Breast epithelium (tissue), 3 donors: ENCODE results near the gene CTNNBIP1.

Experiments
- POLR2A ChIP-seq: fragments of 450-650 bp; IDR thresholded peaks from one replicate; pipeline ENCODE4 v1.6.1; 2016; ENCODE audit warnings: antibody characterized with exemption, mild to moderate bottlenecking, moderate library complexity
- POLR2AphosphoS5 ChIP-seq, 3 donors: sonication (generic); formaldehyde crosslinking; IDR thresholded peaks; one replicate each; pipeline ENCODE4 v1.6.1; 2017; ENCODE audit warnings: antibody characterized with exemption in 3 of 3
- TF ChIP-seq, protein P1 (sequence below), 3 donors: fragments of 450-650 bp; IDR thresholded peaks; one replicate each; pipeline ENCODE4 v1.5.1; 2016 to 2017; ENCODE audit warnings: antibody characterized with exemption in 3 of 3, mild to moderate bottlenecking in 3 of 3, moderate library complexity in 3 of 3

DNA sequence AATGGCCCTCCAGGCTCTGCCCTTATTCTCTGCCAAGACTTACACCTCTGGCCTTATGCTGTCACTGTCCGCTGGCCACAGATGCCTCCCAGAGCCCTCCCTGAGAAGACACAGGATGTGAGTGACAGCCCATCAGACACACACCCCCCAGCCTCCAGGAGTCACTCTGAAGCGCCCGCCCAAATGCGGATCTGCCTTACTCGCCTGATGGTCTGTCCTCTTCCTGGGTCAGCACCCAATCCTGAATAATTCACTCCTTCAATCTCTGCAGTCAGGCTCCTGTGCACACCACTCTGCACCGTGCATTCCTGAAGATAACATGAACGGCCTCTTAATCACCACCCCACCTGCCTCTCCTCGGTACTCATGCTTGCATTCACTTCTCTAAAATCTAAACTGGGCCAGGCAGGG lies 101.0 kb downstream of the CTNNBIP1 start:
- TF ChIP-seq POLR2A (no peak), POLR2AphosphoS5 (IDR thresholded peaks at IDR 0.05) (no peak)
- TF ChIP-seq, protein P1, sequence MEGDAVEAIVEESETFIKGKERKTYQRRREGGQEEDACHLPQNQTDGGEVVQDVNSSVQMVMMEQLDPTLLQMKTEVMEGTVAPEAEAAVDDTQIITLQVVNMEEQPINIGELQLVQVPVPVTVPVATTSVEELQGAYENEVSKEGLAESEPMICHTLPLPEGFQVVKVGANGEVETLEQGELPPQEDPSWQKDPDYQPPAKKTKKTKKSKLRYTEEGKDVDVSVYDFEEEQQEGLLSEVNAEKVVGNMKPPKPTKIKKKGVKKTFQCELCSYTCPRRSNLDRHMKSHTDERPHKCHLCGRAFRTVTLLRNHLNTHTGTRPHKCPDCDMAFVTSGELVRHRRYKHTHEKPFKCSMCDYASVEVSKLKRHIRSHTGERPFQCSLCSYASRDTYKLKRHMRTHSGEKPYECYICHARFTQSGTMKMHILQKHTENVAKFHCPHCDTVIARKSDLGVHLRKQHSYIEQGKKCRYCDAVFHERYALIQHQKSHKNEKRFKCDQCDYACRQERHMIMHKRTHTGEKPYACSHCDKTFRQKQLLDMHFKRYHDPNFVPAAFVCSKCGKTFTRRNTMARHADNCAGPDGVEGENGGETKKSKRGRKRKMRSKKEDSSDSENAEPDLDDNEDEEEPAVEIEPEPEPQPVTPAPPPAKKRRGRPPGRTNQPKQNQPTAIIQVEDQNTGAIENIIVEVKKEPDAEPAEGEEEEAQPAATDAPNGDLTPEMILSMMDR (IDR thresholded peaks at IDR 0.05), result no peak
